Regular cardiac myocyte (primary cell): ENCODE measurements around the gene SCAF4. TPM values are rescaled to one million over a fixed set of nuclear protein-coding genes. Genes with fewer than 3 reads are reported as not detected.

Source experiments
- total RNA-seq: library from RNA; depleted of rRNA; stranded (reverse); fragments of >200 nt; gene quantifications from 2 replicates; pipeline ENCODE4 v1.2.3, GENCODE V29; 2014

Gene SCAF4
- 2.5 and 2.7 TPM in 2 replicates for total RNA-seq

GRCh38 chr21:31731857-31732596 lies at the start of gene SCAF4:
TSS of gene SCAF4 (minus strand) at chr21:31732118. CDS start at chr21:31731692, 426 bp downstream.

GRCh38 chr21:31659536-31660258 lies 72.2 kb downstream of the SCAF4 start, which contains the start of gene SOD1:
TSS of gene SOD1 (plus strand) at chr21:31659693. CDS start at chr21:31659770, 77 bp downstream.

Other genes with a start within 250 kb of the SCAF4 start
- 304 and 451 TPM in 2 replicates for gene SOD1, start 72.4 kb downstream of the SCAF4 start, total RNA-seq
- gene HUNK, start 140.9 kb upstream of the SCAF4 start, total RNA-seq = not detected in 2 replicates